IMR-90 (cell line): Measurements from ENCODE around the gene DGAT2L6.

Source experiments
- BHLHE40 ChIP-seq: fragments of 150-350 bp; IDR thresholded peaks from 2 replicates; pipeline ENCODE4 v1.6.1; 2016; ENCODE audit warnings: mild to moderate bottlenecking, low read depth, low read length
- CEBPB ChIP-seq: IDR thresholded peaks from 2 replicates; pipeline ENCODE4 v1.6.1; 2012; ENCODE audit warnings: low read depth, low read length, improper control_type of control experiment
- CTCF ChIP-seq: conservative IDR thresholded peaks from 2 replicates; pipeline ENCODE4 v1.5.1; 2012; ENCODE audit warnings: mild to moderate bottlenecking, low read depth, low read length, improper control_type of control experiment
- ELK1 ChIP-seq: fragments of 150-350 bp; IDR thresholded peaks from 2 replicates; pipeline ENCODE4 v1.6.1; 2016; ENCODE audit warnings: low read depth, mild to moderate bottlenecking, low read length, moderate library complexity, borderline replicate concordance
- FOS ChIP-seq: fragments of 150-350 bp; IDR thresholded peaks from 2 replicates; pipeline ENCODE4 v1.6.1; 2016; ENCODE audit warnings: low read depth, low read length
- MAFK ChIP-seq: IDR thresholded peaks from 2 replicates; pipeline ENCODE4 v1.6.1; 2012; ENCODE audit warnings: low read depth, low read length, improper control_type of control experiment
- MXI1 ChIP-seq: IDR thresholded peaks from 2 replicates; pipeline ENCODE4 v1.6.1; 2012; ENCODE audit warnings: low read depth, mild to moderate bottlenecking, low read length, moderate library complexity, borderline replicate concordance
- NFE2L2 ChIP-seq: fragments of 150-350 bp; IDR thresholded peaks from 2 replicates; pipeline ENCODE4 v1.6.1; 2016; ENCODE audit warnings: low read depth, mild to moderate bottlenecking, low read length
- POLR2A ChIP-seq: IDR thresholded peaks from 2 replicates; pipeline ENCODE4 v1.6.1; 2012; ENCODE audit warnings: mild to moderate bottlenecking, low read depth, low read length
- RAD21 ChIP-seq: IDR thresholded peaks from 2 replicates; pipeline ENCODE4 v1.6.1; 2012; ENCODE audit warnings: low read length, improper control_type of control experiment
- RCOR1 ChIP-seq: IDR thresholded peaks from 2 replicates; pipeline ENCODE4 v1.6.1; 2012; ENCODE audit warnings: mild to moderate bottlenecking, low read length, improper control_type of control experiment; ENCODE audit not compliant: insufficient replicate concordance
- RFX5 ChIP-seq: IDR thresholded peaks from 2 replicates; pipeline ENCODE4 v1.8.0; 2012; ENCODE audit warnings: low read depth, mild to moderate bottlenecking, low read length, moderate library complexity
- SMC3 ChIP-seq: fragments of 150-350 bp; IDR thresholded peaks from 2 replicates; pipeline ENCODE4 v1.6.1; 2016; ENCODE audit warnings: low read depth, mild to moderate bottlenecking, antibody characterized with exemption, low read length, moderate library complexity
- USF2 ChIP-seq: fragments of 150-350 bp; IDR thresholded peaks from 2 replicates; pipeline ENCODE4 v1.6.1; 2017; ENCODE audit warnings: mild to moderate bottlenecking, antibody characterized with exemption, low read length, low read depth

GRCh38 chrX:70234355-70234754 is 57.1 kb downstream of the DGAT2L6 start, which contains the start of gene AWAT1:
- TF ChIP-seq RAD21 (no peak), RFX5 (no peak), CTCF (no peak), POLR2A (no peak), CEBPB (no peak), USF2 (no peak), RCOR1 (no peak), FOS (no peak), ELK1 (no peak), MXI1 (no peak), BHLHE40 (no peak), MAFK (no peak), NFE2L2 (no peak), SMC3 (no peak)
